Subcutaneous preadipocyte (primary cell): ENCODE data around the gene CASP10. TPM values are rescaled to one million over a fixed set of nuclear protein-coding genes. Genes with fewer than 3 reads are reported as not detected.

Experiments
- small RNA-seq: library from RNA; depleted of rRNA; stranded (forward); fragments of <200 nt; gene quantifications from one replicate; pipeline ENCODE3, GENCODE V24; 2012
- total RNA-seq: library from RNA; depleted of rRNA; stranded (reverse); fragments of >200 nt; gene quantifications from 2 replicates; pipeline ENCODE4 v1.2.3, GENCODE V29; 2012

Gene CASP10
- total RNA-seq = 5.1 and 7.4 TPM in 2 replicates

GRCh38 chr2:201182650-201183364, at the start of gene CASP10:
CASP10 (plus strand) TSS chr2:201183141; CDS start chr2:201185778, 2,637 bp downstream.

GRCh38 chr2:201260302-201260800, 77.4 kb downstream of the CASP10 start, which contains the start of gene CASP8:
CASP8 (plus strand) TSS chr2:201260536; CDS start chr2:201266487, 5,951 bp downstream.

Small RNA genes lying within 50 kb of the gene (small RNA-seq; reads per million reads assigned to genes)
- not detected for gene AC007283.2
- gene MTND4LP13 = not detected
- gene RNU7-45P = not detected

Other genes starting within 250 kb of the CASP10 start
- gene ORC2, start 219.5 kb upstream of the CASP10 start, total RNA-seq = 11.0 and 17.0 TPM in 2 replicates
- 6.2 and 8.2 TPM in 2 replicates for gene HYCC2, start 111.5 kb upstream of the CASP10 start, total RNA-seq
- 40.8 and 45.5 TPM in 2 replicates for gene NDUFB3, start 111.1 kb upstream of the CASP10 start, total RNA-seq
- gene CFLAR, start 67.0 kb upstream of the CASP10 start, total RNA-seq = 61.2 and 76.4 TPM in 2 replicates
- gene CASP8, start 77.4 kb downstream of the CASP10 start, total RNA-seq = 18.4 and 26.6 TPM in 2 replicates
- 1.4 and 1.5 TPM in 2 replicates for gene FLACC1, start 174.2 kb downstream of the CASP10 start, total RNA-seq